ENCODE data around the gene ABHD5. TPM values are rescaled to one million over a fixed set of nuclear protein-coding genes. Genes with fewer than 3 reads are reported as not detected.

The ABHD5 gene
- total and polyA plus RNA-seq, 2 of the 8 experiments (the other 6 are each of a cell fraction or from before 2014, with no cell fraction given), result 10.5 to 16.4 TPM

DNA sequence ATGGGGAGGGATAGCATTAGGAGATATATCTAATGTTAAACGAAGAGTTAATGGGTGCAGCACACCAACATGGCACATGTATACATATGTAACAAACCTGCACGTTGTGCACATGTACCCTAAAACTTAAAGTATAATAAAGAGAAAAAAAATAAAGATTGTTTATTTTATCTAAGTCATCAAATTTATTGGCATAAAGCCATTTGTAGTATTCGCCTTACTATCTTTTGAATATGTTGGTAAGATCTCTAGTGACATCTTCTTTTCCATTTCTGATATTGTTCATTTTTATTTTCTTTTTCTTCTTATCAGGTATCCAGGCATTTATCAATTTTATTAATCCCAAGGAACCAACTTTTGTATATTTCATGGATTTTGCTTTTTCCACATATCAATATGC is 5.8 kb upstream of the ABHD5 start:
- Histone ChIP-seq H3K23ac (ENCODE audit: insufficient read length) (no peak overlapping the region), H4K5ac (ENCODE audit: insufficient read length, low read depth, low read length) (no peak overlapping the region), H3K79me2 (ENCODE audit: control insufficient read depth in 1 of 2, insufficient read depth in 2 of 2, low read length in 2 of 2) (no peaks in the 10 kb centered on the region; a peak in 1 of 4 replicates), H2BK15ac (ENCODE audit: low read length) (no peak overlapping the region), H3K27me3 (replicated peaks in 1 of 4; ENCODE audit: control insufficient read depth in 3 of 4, extremely low read depth in 1 of 4, insufficient read depth in 3 of 4, low read length in 3 of 4) (no peaks in the 10 kb centered on the region), H2BK20ac (ENCODE audit: low read length) (no peak overlapping the region), H4K20me1 (replicated peaks in 1 of 2; ENCODE audit: control insufficient read depth in 1 of 2, insufficient read depth in 2 of 2, low read length in 2 of 2) (no peaks in the 10 kb centered on the region), H2AFZ (ENCODE audit: low read length) (no peak overlapping the region), H3K56ac (replicated peaks; ENCODE audit: insufficient read length, low read depth, low read length) (no peak overlapping the region), H3K4ac (replicated peaks; ENCODE audit: insufficient read length, low read depth, low read length) (no peak overlapping the region), H3K27ac (ENCODE audit: low read depth, low read length) (no peak overlapping the region), H2AK5ac (ENCODE audit: low read depth, low read length) (no peak overlapping the region), H3K18ac (ENCODE audit: extremely low read depth, low read length) (no peak overlapping the region), H3K9ac (replicated peaks in 1 of 4; ENCODE audit: extremely low read depth in 1 of 4, low read depth in 3 of 4, low read length in 3 of 4) (no peak overlapping the region), H3K79me1 (ENCODE audit: low read depth, low read length) (no peaks in the 10 kb centered on the region), H2BK5ac (ENCODE audit: low read depth, low read length) (no peak overlapping the region), H3K4me3 (ENCODE audit: extremely low read depth in 1 of 4, insufficient read depth in 2 of 4, low read depth in 3 of 4, low read length in 4 of 4) (no peak overlapping the region), H2BK12ac (ENCODE audit: low read depth, low read length) (no peak overlapping the region), H3K36me3 (ENCODE audit: control insufficient read depth in 2 of 4, insufficient read depth in 4 of 4, low read length in 3 of 4) (no peaks in the 10 kb centered on the region), H4K91ac (replicated peaks; ENCODE audit: insufficient read length, low read length) (no peak overlapping the region), H3K14ac (ENCODE audit: insufficient read length) (no peak overlapping the region), H3K23me2 (ENCODE audit: low read depth, low read length) (no peaks in the 10 kb centered on the region), H3K4me1 (replicated peaks in 1 of 4; ENCODE audit: control insufficient read depth in 3 of 4, insufficient read depth in 4 of 4, low read length in 3 of 4) (no peaks in the 10 kb centered on the region; a peak in 3 of 7 replicates), H3K9me3 (ENCODE audit: insufficient read depth in 2 of 2, low read depth in 1 of 2, low read length in 1 of 2) (no peaks in the 10 kb centered on the region), H4K8ac (ENCODE audit: extremely low read depth, insufficient read depth, low read length) (no peak overlapping the region), H2BK120ac (replicated peaks; ENCODE audit: low read depth, low read length) (no peak overlapping the region), H3K4me2 (ENCODE audit: insufficient read depth in 1 of 2, low read depth in 2 of 2, low read length in 2 of 2) (no peak overlapping the region)
- 93% methylated on average over 3 of the region's 3 CpGs; no CpG with 5 or more reads in 1 of the 2 experiments for WGBS, 2 experiments (ENCODE audit: extremely low coverage in 1 of 2, insufficient coverage in 1 of 2, insufficient read length in 1 of 2, insufficient replicate concordance in 2 of 2, low coverage in 1 of 2, low lambda C conversion rate in 2 of 2, missing lambda C conversion rate in 1 of 2)
- ChIA-PET CTCF (ENCODE audit: partially characterized antibody) (no interaction called here), POLR2A (ENCODE audit: partially characterized antibody) (no interaction called here)
- no peak for DNase-seq (ENCODE audit: low read depth in 1 of 2, low spot score in 2 of 2)
- FAIRE-seq, result no peak
- no peak for TF ChIP-seq SAP30 (IDR thresholded peaks at IDR 0.05; ENCODE audit: insufficient read depth, insufficient replicate concordance, low read length)
- TF ChIP-seq RFX5 (IDR thresholded peaks at IDR 0.05; ENCODE audit: borderline replicate concordance, low read depth, low read length), result no peak
- no peak for TF ChIP-seq TCF12 (IDR thresholded peaks at IDR 0.05; ENCODE audit: low read depth, low read length)
- no peak for TF ChIP-seq PHF8 (conservative IDR thresholded peaks at IDR 0.05; ENCODE audit: low read depth, low read length)
- TF ChIP-seq ASH2L (IDR thresholded peaks at IDR 0.05; ENCODE audit: low read length), result no peak
- TF ChIP-seq, protein P1, sequence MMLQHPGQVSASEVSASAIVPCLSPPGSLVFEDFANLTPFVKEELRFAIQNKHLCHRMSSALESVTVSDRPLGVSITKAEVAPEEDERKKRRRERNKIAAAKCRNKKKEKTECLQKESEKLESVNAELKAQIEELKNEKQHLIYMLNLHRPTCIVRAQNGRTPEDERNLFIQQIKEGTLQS (IDR thresholded peaks at IDR 0.05; ENCODE audit: insufficient read depth, low read depth, low read length), result no peak
- no peak for TF ChIP-seq KDM1A (IDR thresholded peaks at IDR 0.05; ENCODE audit: borderline replicate concordance, low read length)
- no peak for TF ChIP-seq MAFK (IDR thresholded peaks at IDR 0.05; ENCODE audit: low read depth, low read length)
- no peak for TF ChIP-seq EZH2 (IDR thresholded peaks at IDR 0.05; ENCODE audit: low read depth, low read length, severe bottlenecking)
- TF ChIP-seq CTBP2 (IDR thresholded peaks at IDR 0.05; ENCODE audit: borderline replicate concordance, insufficient read depth, insufficient read length, low read length), result no peak
- TF ChIP-seq CREB1 (IDR thresholded peaks at IDR 0.05), result no peak
- TF ChIP-seq RAD21 (IDR thresholded peaks at IDR 0.05 in 1 of 2, conservative IDR thresholded peaks at IDR 0.05 in 1 of 2; ENCODE audit: low read depth in 2 of 2, low read length in 2 of 2), result no peak
- no peak for TF ChIP-seq EGR1 (IDR thresholded peaks at IDR 0.05; ENCODE audit: borderline replicate concordance, low read depth, low read length)
- TF ChIP-seq HDAC6 (IDR thresholded peaks at IDR 0.05; ENCODE audit: low read depth, low read length), result no peak
